Pulmonary artery endothelial cell (primary cell): Measurements from ENCODE around the gene NOD1. TPM values are rescaled to one million over a fixed set of nuclear protein-coding genes. Genes with fewer than 3 reads are reported as not detected.
A peak's percentile ranks its signal among the peaks of the same experiment; 100 is the strongest.
"Not testable (repeated sequence)": the region's sequence is repeated elsewhere in the genome, so short reads cannot be mapped to it uniquely, and the experiment has no call there.

Experiments used
- DNase-seq: peaks from one replicate; pipeline ENCODE4 v3.0.0-alpha.2; 2011; ENCODE audit warnings: low read depth, low spot score
- total RNA-seq: library from RNA; depleted of rRNA; stranded (reverse); fragments of >200 nt; gene quantifications from 2 replicates; pipeline ENCODE4 v1.2.3, GENCODE V29; 2014

The NOD1 gene
- total RNA-seq, 1 donor from 2014 or later = 16.6 TPM

GRCh38 chr7:30421647-30422196, 56.9 kb downstream of the NOD1 start:
- DNase-seq = no peak

- DNase-seq = no peak
These were observed 57.9 kb downstream of the NOD1 start for GRCh38 chr7:30420662-30421061.

GRCh38 chr7:30420080-30420479, 58.5 kb downstream of the NOD1 start:
- DNase-seq = not testable (repeated sequence)

- DNase-seq = no peak
These were observed 64.7 kb downstream of the NOD1 start for GRCh38 chr7:30413864-30414263.

GRCh38 chr7:30412782-30413504, 65.6 kb downstream of the NOD1 start:
- peak; percentile 76 for DNase-seq

GRCh38 chr7:30411897-30412296, 66.7 kb downstream of the NOD1 start:
- DNase-seq = no peak

- DNase-seq = no peak
These were observed 67.4 kb downstream of the NOD1 start for GRCh38 chr7:30411173-30411572.

- no peak for DNase-seq
These were observed 71.7 kb downstream of the NOD1 start for GRCh38 chr7:30406664-30407425.

GRCh38 chr7:30405179-30405578, 73.4 kb downstream of the NOD1 start:
- no peak for DNase-seq

- DNase-seq = no peak
These were observed 75.1 kb downstream of the NOD1 start for GRCh38 chr7:30403477-30403876.

GRCh38 chr7:30396389-30396788, 82.2 kb downstream of the NOD1 start:
- DNase-seq = no peak

- no peak for DNase-seq
These were observed 82.9 kb downstream of the NOD1 start for GRCh38 chr7:30395676-30396075.

- DNase-seq = no peak
These were observed 86.8 kb downstream of the NOD1 start for GRCh38 chr7:30391806-30392205.

GRCh38 chr7:30390736-30391636, 87.6 kb downstream of the NOD1 start:
- no peak for DNase-seq

GRCh38 chr7:30389791-30390190, 88.8 kb downstream of the NOD1 start:
- DNase-seq = peak; percentile 13

- DNase-seq = no peak
These were observed 96.0 kb downstream of the NOD1 start for GRCh38 chr7:30382607-30383006.

- not testable (repeated sequence) for DNase-seq
These were observed 97.8 kb downstream of the NOD1 start for GRCh38 chr7:30380824-30381223.

- DNase-seq = no peak
These were observed 98.3 kb downstream of the NOD1 start for GRCh38 chr7:30380294-30380693.

GRCh38 chr7:30379741-30380140, 98.8 kb downstream of the NOD1 start:
- DNase-seq = no peak

GRCh38 chr7:30379131-30379530, 99.5 kb downstream of the NOD1 start:
- no peak for DNase-seq

- DNase-seq = no peak
These were observed 100.3 kb downstream of the NOD1 start for GRCh38 chr7:30378275-30378674.
